Measurements from ENCODE around the gene YDJC.

The YDJC gene

GRCh38 chr22:21652547-21653545 is 23.0 kb upstream of the YDJC start:
- Mint-ChIP-seq H3K9me3 (no peaks in the 10 kb centered on the region), H3K36me3 (ENCODE audit: low read depth) (peaks cover 5% of the 10 kb centered on the region), H3K27me3 (ENCODE audit: low read depth) (peaks cover 12% of the 10 kb centered on the region), H3K4me1 (peaks cover 26% of the 10 kb centered on the region), H3K27ac (peak overlapping the region in 1 of 3 experiments; percentile 95), H3K4me3 (peak overlapping the region; percentile 95 to 97 (median 96))
- TF ChIP-seq CTCF (IDR thresholded peaks at IDR 0.05; ENCODE audit: unreplicated experiment in 3 of 3), result no peak

DNA sequence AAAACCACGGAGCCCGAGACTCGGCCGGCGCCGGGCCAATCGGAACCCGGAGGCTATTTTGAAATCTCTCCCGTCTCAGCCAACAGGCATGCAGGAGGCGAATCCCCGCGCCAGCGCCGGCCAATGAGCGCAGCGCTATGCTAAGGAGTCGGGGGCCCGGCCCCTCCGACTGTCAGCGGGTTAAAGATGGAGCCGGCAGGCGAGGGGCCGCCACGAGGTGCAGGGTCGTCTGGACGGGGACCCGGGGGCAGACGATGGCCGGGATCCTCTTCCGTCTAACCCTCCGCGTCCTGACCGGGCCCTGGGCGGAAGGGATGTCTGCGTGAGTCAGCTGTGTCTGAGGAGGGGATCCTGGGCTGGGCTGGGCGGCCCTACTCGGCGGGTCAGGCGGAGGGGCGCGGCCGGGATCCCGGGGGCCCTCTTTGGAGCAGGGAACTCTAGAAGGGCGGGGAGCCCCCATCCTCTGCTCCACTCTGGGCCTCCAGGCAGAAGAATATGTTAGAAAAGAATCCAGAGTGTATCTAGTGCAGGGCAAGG is 22.3 kb upstream of the YDJC start:
- Mint-ChIP-seq H3K9me3 (no peaks in the 10 kb centered on the region), H3K36me3 (ENCODE audit: low read depth) (peaks cover 5% of the 10 kb centered on the region), H3K4me3 (peak overlapping the region; percentile 95 to 97 (median 96)), H3K27me3 (ENCODE audit: low read depth) (peaks cover 8% of the 10 kb centered on the region), H3K27ac (peak overlapping the region; percentile 74 to 95 (median 87)), H3K4me1 (peaks cover 26% of the 10 kb centered on the region)
- no peak for TF ChIP-seq CTCF (IDR thresholded peaks at IDR 0.05; ENCODE audit: unreplicated experiment in 3 of 3)

- TF ChIP-seq CTCF (IDR thresholded peaks at IDR 0.05; ENCODE audit: unreplicated experiment in 3 of 3), result no peak
- no peaks in the 10 kb centered on the region for H3K9me3 Mint-ChIP-seq
- peak overlapping the region; percentile 74 to 95 (median 87) for H3K27ac Mint-ChIP-seq
- peak overlapping the region; percentile 95 to 97 (median 96) for H3K4me3 Mint-ChIP-seq
- peaks cover 25% of the 10 kb centered on the region for H3K4me1 Mint-ChIP-seq
- peaks cover 9% of the 10 kb centered on the region for H3K36me3 Mint-ChIP-seq (ENCODE audit: low read depth)
- peaks cover 3% of the 10 kb centered on the region for H3K27me3 Mint-ChIP-seq (ENCODE audit: low read depth)
These were observed 21.7 kb upstream of the YDJC start for GRCh38 chr22:21651521-21652009.

- Mint-ChIP-seq H3K27ac (peak overlapping the region; percentile 74 to 95 (median 87)), H3K36me3 (ENCODE audit: low read depth) (peaks cover 13% of the 10 kb centered on the region), H3K4me3 (peak overlapping the region; percentile 95 to 97 (median 96)), H3K4me1 (peaks cover 24% of the 10 kb centered on the region), H3K9me3 (no peaks in the 10 kb centered on the region), H3K27me3 (ENCODE audit: low read depth) (no peaks in the 10 kb centered on the region)
- TF ChIP-seq CTCF (IDR thresholded peaks at IDR 0.05; ENCODE audit: unreplicated experiment in 3 of 3), result no peak
These were observed 21.1 kb upstream of the YDJC start for GRCh38 chr22:21650823-21651520.

DNA sequence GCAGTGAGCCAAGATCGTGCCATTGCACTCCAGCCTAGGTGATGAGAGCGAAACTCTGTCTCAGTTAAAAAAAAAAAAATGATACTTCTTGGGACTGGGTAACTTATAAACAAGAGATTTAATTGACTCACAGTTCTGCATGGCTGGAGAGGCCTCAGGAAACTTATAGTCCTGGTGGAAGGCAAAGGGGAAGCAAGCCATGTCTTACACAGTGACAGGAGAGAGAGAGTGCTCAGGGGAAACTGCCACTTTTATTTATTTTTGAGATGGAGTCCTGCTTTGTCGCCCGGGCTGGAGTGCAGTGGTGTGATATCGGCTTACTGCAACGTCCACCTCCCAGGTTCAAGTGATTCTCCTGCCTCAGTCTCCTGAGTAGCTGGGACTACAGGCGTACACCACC is 20.5 kb upstream of the YDJC start:
- Mint-ChIP-seq H3K9me3 (no peaks in the 10 kb centered on the region), H3K27me3 (ENCODE audit: low read depth) (no peaks in the 10 kb centered on the region), H3K4me3 (peak overlapping the region; percentile 95 to 97 (median 96)), H3K4me1 (peaks cover 24% of the 10 kb centered on the region), H3K36me3 (ENCODE audit: low read depth) (peaks cover 13% of the 10 kb centered on the region), H3K27ac (no peak overlapping the region)
- TF ChIP-seq CTCF (IDR thresholded peaks at IDR 0.05; ENCODE audit: unreplicated experiment in 3 of 3), result no peak
